Ishikawa (cell line): Measurements from ENCODE around the gene ITPRID2.

Source experiments
- CREB1 ChIP-seq: IDR thresholded peaks from 2 replicates; pipeline ENCODE4 v1.6.1; 2012; ENCODE audit warnings: low read depth
- EP300 ChIP-seq: IDR thresholded peaks from 2 replicates; pipeline ENCODE4 v1.6.1; 2012; ENCODE audit warnings: borderline replicate concordance
- TEAD4 ChIP-seq: IDR thresholded peaks from 2 replicates; pipeline ENCODE4 v1.6.1; 2012
- ZBTB7A ChIP-seq: IDR thresholded peaks from 2 replicates; pipeline ENCODE4 v1.6.1; 2012; ENCODE audit warnings: low read depth
- TF ChIP-seq, protein P1 (sequence below): IDR thresholded peaks from 2 replicates; pipeline ENCODE4 v1.6.1; 2012; ENCODE audit warnings: low read depth, mild to moderate bottlenecking
- TF ChIP-seq, protein P2 (sequence below): IDR thresholded peaks from 2 replicates; pipeline ENCODE4 v1.6.1; 2012
- TF ChIP-seq, protein P3 (sequence below): IDR thresholded peaks from 2 replicates; pipeline ENCODE4 v1.6.1; 2012

DNA sequence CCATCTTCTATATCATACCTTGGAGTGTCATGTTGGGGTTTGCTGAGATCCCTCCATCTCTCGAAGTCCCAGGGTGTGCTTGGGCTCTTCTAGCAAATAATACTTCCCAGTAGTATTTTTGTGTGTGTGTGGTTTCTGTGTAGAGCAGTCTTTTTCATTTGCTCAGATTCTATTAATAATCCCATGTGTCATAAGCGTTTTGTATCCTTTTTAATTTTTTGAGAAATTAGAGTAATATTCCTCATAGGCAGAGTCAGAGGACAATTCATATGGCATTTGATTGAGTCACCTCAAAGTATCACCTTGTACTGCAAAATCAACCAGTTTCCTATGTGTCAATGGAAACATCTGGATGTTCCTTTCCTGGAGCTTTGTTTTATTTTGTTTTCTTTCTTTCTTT is 56.7 kb downstream of the ITPRID2 start:
- TF ChIP-seq TEAD4 (no peak), ZBTB7A (no peak), EP300 (no peak), CREB1 (no peak)
- TF ChIP-seq, protein P1, sequence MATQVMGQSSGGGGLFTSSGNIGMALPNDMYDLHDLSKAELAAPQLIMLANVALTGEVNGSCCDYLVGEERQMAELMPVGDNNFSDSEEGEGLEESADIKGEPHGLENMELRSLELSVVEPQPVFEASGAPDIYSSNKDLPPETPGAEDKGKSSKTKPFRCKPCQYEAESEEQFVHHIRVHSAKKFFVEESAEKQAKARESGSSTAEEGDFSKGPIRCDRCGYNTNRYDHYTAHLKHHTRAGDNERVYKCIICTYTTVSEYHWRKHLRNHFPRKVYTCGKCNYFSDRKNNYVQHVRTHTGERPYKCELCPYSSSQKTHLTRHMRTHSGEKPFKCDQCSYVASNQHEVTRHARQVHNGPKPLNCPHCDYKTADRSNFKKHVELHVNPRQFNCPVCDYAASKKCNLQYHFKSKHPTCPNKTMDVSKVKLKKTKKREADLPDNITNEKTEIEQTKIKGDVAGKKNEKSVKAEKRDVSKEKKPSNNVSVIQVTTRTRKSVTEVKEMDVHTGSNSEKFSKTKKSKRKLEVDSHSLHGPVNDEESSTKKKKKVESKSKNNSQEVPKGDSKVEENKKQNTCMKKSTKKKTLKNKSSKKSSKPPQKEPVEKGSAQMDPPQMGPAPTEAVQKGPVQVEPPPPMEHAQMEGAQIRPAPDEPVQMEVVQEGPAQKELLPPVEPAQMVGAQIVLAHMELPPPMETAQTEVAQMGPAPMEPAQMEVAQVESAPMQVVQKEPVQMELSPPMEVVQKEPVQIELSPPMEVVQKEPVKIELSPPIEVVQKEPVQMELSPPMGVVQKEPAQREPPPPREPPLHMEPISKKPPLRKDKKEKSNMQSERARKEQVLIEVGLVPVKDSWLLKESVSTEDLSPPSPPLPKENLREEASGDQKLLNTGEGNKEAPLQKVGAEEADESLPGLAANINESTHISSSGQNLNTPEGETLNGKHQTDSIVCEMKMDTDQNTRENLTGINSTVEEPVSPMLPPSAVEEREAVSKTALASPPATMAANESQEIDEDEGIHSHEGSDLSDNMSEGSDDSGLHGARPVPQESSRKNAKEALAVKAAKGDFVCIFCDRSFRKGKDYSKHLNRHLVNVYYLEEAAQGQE = no peak
- TF ChIP-seq, protein P2, sequence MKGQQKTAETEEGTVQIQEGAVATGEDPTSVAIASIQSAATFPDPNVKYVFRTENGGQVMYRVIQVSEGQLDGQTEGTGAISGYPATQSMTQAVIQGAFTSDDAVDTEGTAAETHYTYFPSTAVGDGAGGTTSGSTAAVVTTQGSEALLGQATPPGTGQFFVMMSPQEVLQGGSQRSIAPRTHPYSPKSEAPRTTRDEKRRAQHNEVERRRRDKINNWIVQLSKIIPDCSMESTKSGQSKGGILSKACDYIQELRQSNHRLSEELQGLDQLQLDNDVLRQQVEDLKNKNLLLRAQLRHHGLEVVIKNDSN = no peak
- TF ChIP-seq, protein P3, sequence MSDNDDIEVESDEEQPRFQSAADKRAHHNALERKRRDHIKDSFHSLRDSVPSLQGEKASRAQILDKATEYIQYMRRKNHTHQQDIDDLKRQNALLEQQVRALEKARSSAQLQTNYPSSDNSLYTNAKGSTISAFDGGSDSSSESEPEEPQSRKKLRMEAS = no peak
